OCI-M1 (cell line): ENCODE measurements around the gene NAV1.

ENCODE experiments used
- DNase-seq: peaks from one replicate; lab custom pipeline; 2025; lab: John Stamatoyannopoulos, UW

NAV1 gene

GRCh38 chr1:201551096-201551495 lies 12.2 kb downstream of the NAV1 start:
- no peak for DNase-seq

- DNase-seq, result peak; percentile 75
Observed at GRCh38 chr1:201551877-201552731, 13.2 kb downstream of the NAV1 start.

GRCh38 chr1:201552941-201553351 lies 14.0 kb downstream of the NAV1 start:
- no peak for DNase-seq

GRCh38 chr1:201553496-201554189 lies 14.7 kb downstream of the NAV1 start:
- DNase-seq, result peak; percentile 45

GRCh38 chr1:201554190-201554600 lies 15.3 kb downstream of the NAV1 start:
- no peak for DNase-seq

- DNase-seq, result no peak
Observed at GRCh38 chr1:201554789-201555592, 16.1 kb downstream of the NAV1 start.

- no peak for DNase-seq
Observed at GRCh38 chr1:201555593-201555945, 16.6 kb downstream of the NAV1 start.

GRCh38 chr1:201556841-201557571 lies 18.1 kb downstream of the NAV1 start:
- DNase-seq, result no peak

- DNase-seq, result no peak
Observed at GRCh38 chr1:201557572-201557958, 18.6 kb downstream of the NAV1 start.

GRCh38 chr1:201559679-201560162 lies 20.8 kb downstream of the NAV1 start:
- DNase-seq, result peak; percentile 88

GRCh38 chr1:201560328-201561194 lies 21.6 kb downstream of the NAV1 start:
- DNase-seq, result no peak

GRCh38 chr1:201561195-201561564 lies 22.3 kb downstream of the NAV1 start:
- no peak for DNase-seq

- DNase-seq, result no peak
Observed at GRCh38 chr1:201561601-201562000, 22.7 kb downstream of the NAV1 start.

- no peak for DNase-seq
Observed at GRCh38 chr1:201562257-201562656, 23.3 kb downstream of the NAV1 start.

- no peak for DNase-seq
Observed at GRCh38 chr1:201562659-201563405, 23.9 kb downstream of the NAV1 start.

GRCh38 chr1:201563406-201563780 lies 24.5 kb downstream of the NAV1 start:
- DNase-seq, result no peak

GRCh38 chr1:201563941-201564340 lies 25.0 kb downstream of the NAV1 start:
- no peak for DNase-seq

- no peak for DNase-seq
Observed at GRCh38 chr1:201565024-201565730, 26.2 kb downstream of the NAV1 start.

GRCh38 chr1:201565771-201566528 lies 27.0 kb downstream of the NAV1 start:
- no peak for DNase-seq
